ENCODE data around the gene LAMA2. TPM values are rescaled to one million over a fixed set of nuclear protein-coding genes. Genes with fewer than 3 reads are reported as not detected.

LAMA2 gene
- polyA plus RNA-seq, 1 donor from 2014 or later: 2.5 TPM

- Histone ChIP-seq H3K9me3 (ENCODE audit: low read length) (no peaks in the 10 kb centered on the region), H3K27me3 (ENCODE audit: insufficient read depth, low read depth, low read length) (no peaks in the 10 kb centered on the region), H3K79me2 (replicated peaks; ENCODE audit: insufficient read depth, low read length) (no peaks in the 10 kb centered on the region), H3K9me2 (ENCODE audit: insufficient read depth, low read length) (no peaks in the 10 kb centered on the region), H3K36me3 (ENCODE audit: insufficient read depth, low read length) (no peaks in the 10 kb centered on the region), H3K4me3 (ENCODE audit: low read length) (no peak overlapping the region), H3F3A (ENCODE audit: insufficient read depth, low read length, poor library complexity, severe bottlenecking) (no peaks in the 10 kb centered on the region), H3K4me2 (ENCODE audit: low read length) (no peak overlapping the region), H3K9ac (ENCODE audit: low read length) (no peak overlapping the region), H2AFZ (ENCODE audit: low read depth, low read length) (no peak overlapping the region), H4K20me1 (ENCODE audit: insufficient read depth) (no peaks in the 10 kb centered on the region), H3K27ac (ENCODE audit: low read length) (no peak overlapping the region)
- TF ChIP-seq REST (IDR thresholded peaks at IDR 0.05; ENCODE audit: borderline replicate concordance): no peak
- no peak for TF ChIP-seq POLR2AphosphoS5 (IDR thresholded peaks at IDR 0.05)
- no peak for TF ChIP-seq MXI1 (conservative IDR thresholded peaks at IDR 0.05; ENCODE audit: poor library complexity, severe bottlenecking)
- no peak for TF ChIP-seq CTCF (IDR thresholded peaks at IDR 0.05; ENCODE audit: poor library complexity, severe bottlenecking)
- no peak for TF ChIP-seq EP300 (conservative IDR thresholded peaks at IDR 0.05; ENCODE audit: poor library complexity, severe bottlenecking)
- no peak for TF ChIP-seq EZH2 (IDR thresholded peaks at IDR 0.05; ENCODE audit: borderline replicate concordance, insufficient read depth, low read length, poor library complexity, severe bottlenecking)
- TF ChIP-seq SMC3 (conservative IDR thresholded peaks at IDR 0.05; ENCODE audit: poor library complexity): no peak
- no peak for TF ChIP-seq TAF1 (IDR thresholded peaks at IDR 0.05; ENCODE audit: low read depth)
- TF ChIP-seq RAD21 (conservative IDR thresholded peaks at IDR 0.05): no peak
These were observed 614.8 kb downstream of the LAMA2 start for GRCh38 chr6:129497481-129498441.

- no peaks in the 10 kb centered on the region for H3K36me3 ChIP-seq (ENCODE audit: insufficient read depth, low read length)
- no peaks in the 10 kb centered on the region for H4K20me1 ChIP-seq (ENCODE audit: insufficient read depth)
- H3K27ac ChIP-seq (ENCODE audit: low read length): no peak overlapping the region
- no peak for TF ChIP-seq TAF1 (IDR thresholded peaks at IDR 0.05; ENCODE audit: low read depth)
- no peak for TF ChIP-seq EP300 (conservative IDR thresholded peaks at IDR 0.05; ENCODE audit: poor library complexity, severe bottlenecking)
- TF ChIP-seq REST (IDR thresholded peaks at IDR 0.05; ENCODE audit: borderline replicate concordance): no peak
- no peak for TF ChIP-seq CTCF (IDR thresholded peaks at IDR 0.05; ENCODE audit: poor library complexity, severe bottlenecking)
- TF ChIP-seq SMC3 (conservative IDR thresholded peaks at IDR 0.05; ENCODE audit: poor library complexity): no peak
- no peak for TF ChIP-seq MXI1 (conservative IDR thresholded peaks at IDR 0.05; ENCODE audit: poor library complexity, severe bottlenecking)
- no peak for TF ChIP-seq EZH2 (IDR thresholded peaks at IDR 0.05; ENCODE audit: borderline replicate concordance, insufficient read depth, low read length, poor library complexity, severe bottlenecking)
- TF ChIP-seq POLR2AphosphoS5 (IDR thresholded peaks at IDR 0.05): no peak
- TF ChIP-seq RAD21 (conservative IDR thresholded peaks at IDR 0.05): no peak
- H3F3A ChIP-seq (ENCODE audit: insufficient read depth, low read length, poor library complexity, severe bottlenecking): no peaks in the 10 kb centered on the region
- H3K79me2 ChIP-seq (replicated peaks; ENCODE audit: insufficient read depth, low read length): no peaks in the 10 kb centered on the region
- no peaks in the 10 kb centered on the region for H3K9me2 ChIP-seq (ENCODE audit: insufficient read depth, low read length)
- no peak overlapping the region for H2AFZ ChIP-seq (ENCODE audit: low read depth, low read length)
- no peak overlapping the region for H3K9ac ChIP-seq (ENCODE audit: low read length)
- H3K9me3 ChIP-seq (ENCODE audit: low read length): no peaks in the 10 kb centered on the region
- no peak overlapping the region for H3K4me2 ChIP-seq (ENCODE audit: low read length)
- H3K27me3 ChIP-seq (ENCODE audit: insufficient read depth, low read depth, low read length): no peaks in the 10 kb centered on the region
- H3K4me3 ChIP-seq (ENCODE audit: low read length): no peak overlapping the region
These were observed 615.6 kb downstream of the LAMA2 start for GRCh38 chr6:129498541-129498940.
